Ovary (tissue), 3 donors: ENCODE measurements around the gene NWD2.

ENCODE experiments used
- CTCF ChIP-seq, 3 donors: fragments of 450-650 bp in 2 of 3; fragments of 200-600 bp in 1 of 3; IDR thresholded peaks; one replicate each; pipeline versions ENCODE4 v1.5.1 to v1.8.0; 2016 to 2022; ENCODE audit warnings: antibody characterized with exemption in 3 of 3, mild to moderate bottlenecking in 1 of 3
- EP300 ChIP-seq: sonication (generic); formaldehyde crosslinking; IDR thresholded peaks from one replicate; pipeline ENCODE4 v1.6.1; 2017; ENCODE audit warnings: antibody characterized with exemption
- donor health status: DM: no; HTN: no; CAD: no.

GRCh38 chr4:37450911-37451310, 206.4 kb downstream of the NWD2 start:
- no peak for TF ChIP-seq EP300
- no peak for TF ChIP-seq CTCF (IDR thresholded peaks at IDR 0.05)
